Fibroblast of mammary gland (primary cell): ENCODE results near the gene EGR2.

Experiments used
- DNase-seq: peaks from one replicate; pipeline ENCODE4 v3.0.0-alpha.2; 2010; ENCODE audit warnings: low read depth
- H3K4me3 ChIP-seq: 2 replicates; pipeline ENCODE4 v1.5.1; 2011; ENCODE audit warnings: low read depth, mild to moderate bottlenecking, low read length, moderate library complexity; ENCODE audit not compliant: control insufficient read depth
- CTCF ChIP-seq: conservative IDR thresholded peaks from 2 replicates; pipeline ENCODE4 v1.5.1; 2011; ENCODE audit warnings: low read depth, low read length, inconsistent platforms; ENCODE audit not compliant: control insufficient read depth, insufficient read depth

The EGR2 gene

GRCh38 chr10:62810156-62810902, 5.8 kb downstream of the EGR2 start:
- TF ChIP-seq CTCF = no peak
- no peak for DNase-seq
- H3K4me3 ChIP-seq = no peak overlapping the region

GRCh38 chr10:62806251-62806650, 9.9 kb downstream of the EGR2 start:
- no peak for TF ChIP-seq CTCF
- peak overlapping the region; percentile 78 for H3K4me3 ChIP-seq
- DNase-seq = peak; percentile 30

GRCh38 chr10:62805231-62806099, 10.7 kb downstream of the EGR2 start:
- H3K4me3 ChIP-seq = peak overlapping the region; percentile 78
- TF ChIP-seq CTCF = no peak
- DNase-seq = peak; percentile 38

- no peak for TF ChIP-seq CTCF
- H3K4me3 ChIP-seq = peak within 1 kb of the TSS; percentile 78
- DNase-seq = peak; percentile 80
Observed at GRCh38 chr10:62804356-62805230, 11.6 kb downstream of the EGR2 start, which contains the start of gene ADO. Gene ADO, plus strand, starts transcription at chr10:62804720. Its CDS starts 340 bp downstream, at chr10:62805060.

GRCh38 chr10:62803724-62804355, 12.3 kb downstream of the EGR2 start:
- H3K4me3 ChIP-seq = peak overlapping the region; percentile 78
- no peak for DNase-seq
- TF ChIP-seq CTCF = no peak

- no peak for TF ChIP-seq CTCF
Observed at GRCh38 chr10:62801871-62802270, 14.3 kb downstream of the EGR2 start.

More at GRCh38 chr10:62801871-62802270, 14.3 kb downstream of the EGR2 start:
- no peak for DNase-seq
- H3K4me3 ChIP-seq = no peak overlapping the region
